Measurements from ENCODE around the gene AGBL5.

DNA sequence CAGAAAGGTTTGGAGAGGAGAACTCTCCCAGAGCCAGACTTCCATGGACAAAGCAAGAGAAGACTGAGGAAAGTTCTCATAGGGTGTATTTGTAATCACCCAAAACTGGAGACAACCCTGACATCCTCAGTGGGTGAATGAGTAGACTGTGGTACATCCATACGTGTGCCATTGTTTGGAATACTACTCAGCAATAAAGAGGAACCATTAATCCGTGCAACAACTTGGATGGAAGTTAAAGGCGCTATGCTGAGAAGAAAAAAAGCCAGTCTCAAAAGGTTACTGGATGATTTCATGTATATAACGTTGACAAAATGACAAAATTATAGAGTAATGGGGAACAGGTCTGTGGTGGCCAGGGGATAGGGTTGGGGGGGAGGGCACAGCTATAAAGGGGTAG is 42.8 kb upstream of the AGBL5 start:
- TF ChIP-seq, protein P1, sequence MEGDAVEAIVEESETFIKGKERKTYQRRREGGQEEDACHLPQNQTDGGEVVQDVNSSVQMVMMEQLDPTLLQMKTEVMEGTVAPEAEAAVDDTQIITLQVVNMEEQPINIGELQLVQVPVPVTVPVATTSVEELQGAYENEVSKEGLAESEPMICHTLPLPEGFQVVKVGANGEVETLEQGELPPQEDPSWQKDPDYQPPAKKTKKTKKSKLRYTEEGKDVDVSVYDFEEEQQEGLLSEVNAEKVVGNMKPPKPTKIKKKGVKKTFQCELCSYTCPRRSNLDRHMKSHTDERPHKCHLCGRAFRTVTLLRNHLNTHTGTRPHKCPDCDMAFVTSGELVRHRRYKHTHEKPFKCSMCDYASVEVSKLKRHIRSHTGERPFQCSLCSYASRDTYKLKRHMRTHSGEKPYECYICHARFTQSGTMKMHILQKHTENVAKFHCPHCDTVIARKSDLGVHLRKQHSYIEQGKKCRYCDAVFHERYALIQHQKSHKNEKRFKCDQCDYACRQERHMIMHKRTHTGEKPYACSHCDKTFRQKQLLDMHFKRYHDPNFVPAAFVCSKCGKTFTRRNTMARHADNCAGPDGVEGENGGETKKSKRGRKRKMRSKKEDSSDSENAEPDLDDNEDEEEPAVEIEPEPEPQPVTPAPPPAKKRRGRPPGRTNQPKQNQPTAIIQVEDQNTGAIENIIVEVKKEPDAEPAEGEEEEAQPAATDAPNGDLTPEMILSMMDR (IDR thresholded peaks at IDR 0.05; ENCODE audit: insufficient read depth, low read length) = no peak
- TF ChIP-seq, protein P2, sequence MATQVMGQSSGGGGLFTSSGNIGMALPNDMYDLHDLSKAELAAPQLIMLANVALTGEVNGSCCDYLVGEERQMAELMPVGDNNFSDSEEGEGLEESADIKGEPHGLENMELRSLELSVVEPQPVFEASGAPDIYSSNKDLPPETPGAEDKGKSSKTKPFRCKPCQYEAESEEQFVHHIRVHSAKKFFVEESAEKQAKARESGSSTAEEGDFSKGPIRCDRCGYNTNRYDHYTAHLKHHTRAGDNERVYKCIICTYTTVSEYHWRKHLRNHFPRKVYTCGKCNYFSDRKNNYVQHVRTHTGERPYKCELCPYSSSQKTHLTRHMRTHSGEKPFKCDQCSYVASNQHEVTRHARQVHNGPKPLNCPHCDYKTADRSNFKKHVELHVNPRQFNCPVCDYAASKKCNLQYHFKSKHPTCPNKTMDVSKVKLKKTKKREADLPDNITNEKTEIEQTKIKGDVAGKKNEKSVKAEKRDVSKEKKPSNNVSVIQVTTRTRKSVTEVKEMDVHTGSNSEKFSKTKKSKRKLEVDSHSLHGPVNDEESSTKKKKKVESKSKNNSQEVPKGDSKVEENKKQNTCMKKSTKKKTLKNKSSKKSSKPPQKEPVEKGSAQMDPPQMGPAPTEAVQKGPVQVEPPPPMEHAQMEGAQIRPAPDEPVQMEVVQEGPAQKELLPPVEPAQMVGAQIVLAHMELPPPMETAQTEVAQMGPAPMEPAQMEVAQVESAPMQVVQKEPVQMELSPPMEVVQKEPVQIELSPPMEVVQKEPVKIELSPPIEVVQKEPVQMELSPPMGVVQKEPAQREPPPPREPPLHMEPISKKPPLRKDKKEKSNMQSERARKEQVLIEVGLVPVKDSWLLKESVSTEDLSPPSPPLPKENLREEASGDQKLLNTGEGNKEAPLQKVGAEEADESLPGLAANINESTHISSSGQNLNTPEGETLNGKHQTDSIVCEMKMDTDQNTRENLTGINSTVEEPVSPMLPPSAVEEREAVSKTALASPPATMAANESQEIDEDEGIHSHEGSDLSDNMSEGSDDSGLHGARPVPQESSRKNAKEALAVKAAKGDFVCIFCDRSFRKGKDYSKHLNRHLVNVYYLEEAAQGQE (IDR thresholded peaks at IDR 0.05; ENCODE audit: insufficient replicate concordance, low read depth) = no peak
- TF ChIP-seq POLR2AphosphoS5 (IDR thresholded peaks at IDR 0.05; ENCODE audit: low read depth) (no peak), GABPA (IDR thresholded peaks at IDR 0.05; ENCODE audit: low read depth) (no peak)

Measured in HL-60 (cell line).